Stimulated activated CD8-positive, alpha-beta memory T cell treated with anti-CD3 and anti-CD28 coated beads, Interleukin-2, amount 100 ng/mL, for 1 hour (primary cell): ENCODE results near the gene IL31.

ENCODE experiments used
- DNase-seq, 2 donors: peaks; one replicate each; pipeline ENCODE4 v3.0.0-alpha.2; 2020; ENCODE audit warnings: low read depth in 2 of 2

IL31 gene

DNA sequence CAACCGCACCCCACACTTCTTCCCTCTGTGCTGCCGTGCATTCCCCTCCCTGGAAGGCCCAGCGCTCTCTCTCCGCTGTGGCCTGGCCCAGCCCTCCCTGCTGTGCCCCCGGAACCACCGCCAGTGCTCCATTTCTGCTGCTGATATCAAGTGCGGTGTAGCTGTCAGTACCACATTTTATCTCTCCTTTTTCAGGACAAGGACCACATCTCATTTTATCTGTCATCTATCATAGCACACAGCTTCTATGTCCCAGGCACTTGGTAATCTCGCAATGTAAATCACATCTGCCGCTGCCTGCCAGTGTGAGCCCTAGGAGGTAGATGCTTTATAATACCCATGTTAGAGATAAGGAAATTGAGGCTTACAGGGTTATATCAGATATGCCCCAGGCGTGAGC lies 18.3 kb downstream of the IL31 start:
- no peak for DNase-seq

- DNase-seq = no peak
Measured at GRCh38 chr12:122152754-122153153, 21.3 kb downstream of the IL31 start.

- no peak for DNase-seq
Measured at GRCh38 chr12:122150127-122150681, 23.8 kb downstream of the IL31 start.

DNA sequence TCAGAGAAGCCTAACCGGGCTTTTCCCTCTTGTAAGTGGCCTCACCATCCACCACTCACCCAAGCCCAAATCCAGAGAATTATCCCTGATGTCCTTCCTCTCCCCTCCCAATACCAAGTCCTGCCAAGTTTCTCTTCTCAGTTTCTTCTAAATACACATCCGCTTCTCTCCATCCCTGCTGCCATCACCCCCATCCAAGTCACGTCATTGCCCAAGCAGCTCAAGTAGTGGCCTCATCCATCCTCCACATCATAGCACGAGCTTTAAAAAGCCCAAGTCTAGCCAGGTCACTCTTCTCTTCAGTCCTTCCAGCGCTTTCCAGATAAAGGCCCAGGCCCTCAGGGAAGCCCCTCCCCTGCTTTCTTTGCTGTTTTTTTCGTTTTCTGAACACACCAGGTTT lies 25.4 kb downstream of the IL31 start:
- DNase-seq = no peak

GRCh38 chr12:122147514-122148290 lies 26.3 kb downstream of the IL31 start:
- no peak for DNase-seq

DNA sequence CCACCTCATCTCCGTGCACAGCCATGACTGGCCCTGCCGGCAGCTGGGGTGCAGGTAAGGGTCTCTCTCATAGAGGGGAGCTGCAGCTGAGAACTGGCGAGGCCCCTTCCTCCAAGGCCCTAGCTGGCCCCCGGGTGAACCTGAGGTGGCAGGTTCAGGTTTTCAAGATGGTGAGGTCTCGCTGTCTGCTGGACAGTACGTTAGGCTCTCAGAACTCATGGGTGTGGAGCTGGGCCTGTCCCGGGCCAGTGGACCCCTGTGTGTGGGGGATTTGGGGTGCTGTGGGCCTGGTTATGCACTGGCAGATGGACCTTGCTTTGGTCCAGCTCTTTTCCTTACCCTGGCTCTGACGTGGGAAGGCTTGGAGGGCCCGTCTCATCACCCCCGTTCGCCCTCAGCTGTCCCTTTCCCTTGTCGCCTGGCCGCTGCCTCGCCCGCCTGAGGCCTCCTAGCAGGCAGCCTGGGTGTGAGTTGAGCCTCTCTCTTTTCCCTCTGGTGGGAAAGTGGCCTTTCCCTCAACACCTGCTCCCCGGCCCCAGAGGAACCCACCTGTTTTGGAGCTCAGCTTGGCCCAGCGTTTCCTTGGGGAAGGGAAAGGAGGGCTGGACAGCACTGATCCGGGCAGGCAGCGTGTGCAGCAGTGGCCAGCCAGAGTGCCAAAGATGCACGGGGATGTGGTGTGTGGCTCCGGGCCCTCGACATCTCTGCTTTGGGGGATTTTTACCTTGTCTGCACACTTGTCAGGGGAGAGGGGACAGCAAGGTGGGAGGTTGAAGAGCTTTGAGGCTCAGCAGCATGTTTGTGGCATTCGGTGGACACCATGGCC lies 28.3 kb downstream of the IL31 start:
- no peak for DNase-seq

DNA sequence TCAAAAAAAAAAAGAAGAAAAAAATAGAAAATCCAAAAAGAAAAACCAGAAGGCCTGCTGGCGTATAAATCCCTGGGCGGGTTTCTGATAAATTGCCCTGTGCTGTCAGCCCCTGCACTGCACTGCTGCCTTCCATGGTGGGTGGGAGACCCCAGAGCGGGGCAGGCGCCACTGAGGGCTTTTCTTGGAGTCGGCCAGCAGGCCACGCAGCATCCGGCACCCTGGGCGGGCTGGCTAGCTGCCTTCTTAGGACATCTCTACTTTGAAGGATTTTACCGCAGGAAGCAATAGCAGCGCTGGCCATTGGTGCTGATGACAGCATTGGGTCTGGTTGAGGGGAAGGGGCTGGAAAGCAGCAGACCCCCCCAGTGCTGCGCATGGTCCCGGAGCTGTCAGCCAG lies 29.1 kb downstream of the IL31 start:
- DNase-seq = no peak

DNA sequence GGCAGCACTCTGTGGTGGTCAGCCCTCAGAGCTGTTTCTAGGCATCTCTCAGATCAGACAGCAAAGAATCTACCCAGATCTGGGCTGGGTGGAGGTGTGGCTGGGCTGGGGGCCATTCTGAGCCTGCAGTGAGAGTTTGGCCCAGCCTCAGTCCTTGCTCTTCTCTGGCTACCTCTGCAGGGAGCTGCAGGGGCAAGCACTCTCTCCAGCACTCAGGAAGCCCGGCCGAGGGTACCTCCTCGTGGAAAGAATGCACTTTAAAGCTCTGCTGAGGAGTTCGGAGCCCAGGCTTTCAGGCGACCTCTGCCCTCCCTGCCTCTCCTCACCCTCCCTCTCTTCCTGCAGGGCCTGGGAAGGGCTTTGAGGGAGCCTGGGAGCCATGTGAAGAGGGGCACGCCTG lies 31.2 kb downstream of the IL31 start:
- no peak for DNase-seq

GRCh38 chr12:122141911-122142725 lies 31.9 kb downstream of the IL31 start:
- DNase-seq = no peak

- no peak for DNase-seq
Measured at GRCh38 chr12:122140467-122141257, 33.4 kb downstream of the IL31 start.

DNA sequence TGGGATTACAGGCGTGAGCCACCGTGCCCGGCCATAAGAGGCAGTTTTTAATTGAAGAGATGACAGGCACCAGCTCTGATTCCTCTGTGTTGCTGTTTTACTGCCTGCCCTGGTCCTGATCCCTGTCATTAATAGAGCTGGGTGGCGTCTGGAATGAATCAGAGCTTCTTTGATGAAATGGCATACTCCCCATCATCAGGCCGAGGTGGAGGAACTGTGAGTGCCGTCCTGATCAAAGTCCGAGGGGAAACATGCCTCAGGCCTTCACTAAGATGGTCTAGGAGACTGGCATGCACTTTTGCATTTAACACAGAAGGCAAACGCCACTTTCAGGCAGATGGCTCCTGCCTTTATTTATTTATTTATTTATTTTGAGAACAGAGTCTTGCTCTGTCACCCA lies 34.1 kb downstream of the IL31 start:
- no peak for DNase-seq

DNA sequence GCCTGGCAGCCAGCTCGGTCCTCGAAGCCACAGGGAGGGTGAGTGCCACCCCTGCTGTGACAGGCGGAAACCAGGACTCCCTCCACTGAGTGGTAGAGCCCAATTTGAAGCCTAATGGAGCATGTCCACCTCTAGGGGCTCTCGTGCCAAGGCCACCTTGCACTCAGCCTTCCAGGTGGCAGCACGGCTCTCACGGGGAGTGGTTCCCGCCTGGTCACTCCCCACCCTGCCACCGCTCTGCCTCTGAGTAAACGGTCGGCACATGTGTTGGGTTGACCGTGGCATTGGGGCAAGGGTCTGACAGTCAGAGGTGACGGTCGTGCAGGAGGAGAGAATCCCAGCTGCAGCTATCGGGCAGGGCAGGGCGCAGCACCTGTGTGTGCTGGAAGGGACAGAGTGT lies 34.8 kb downstream of the IL31 start:
- DNase-seq = no peak

- DNase-seq = no peak
Measured at GRCh38 chr12:122138616-122139015, 35.4 kb downstream of the IL31 start.

GRCh38 chr12:122138181-122138580 lies 35.8 kb downstream of the IL31 start:
- DNase-seq = no peak

DNA sequence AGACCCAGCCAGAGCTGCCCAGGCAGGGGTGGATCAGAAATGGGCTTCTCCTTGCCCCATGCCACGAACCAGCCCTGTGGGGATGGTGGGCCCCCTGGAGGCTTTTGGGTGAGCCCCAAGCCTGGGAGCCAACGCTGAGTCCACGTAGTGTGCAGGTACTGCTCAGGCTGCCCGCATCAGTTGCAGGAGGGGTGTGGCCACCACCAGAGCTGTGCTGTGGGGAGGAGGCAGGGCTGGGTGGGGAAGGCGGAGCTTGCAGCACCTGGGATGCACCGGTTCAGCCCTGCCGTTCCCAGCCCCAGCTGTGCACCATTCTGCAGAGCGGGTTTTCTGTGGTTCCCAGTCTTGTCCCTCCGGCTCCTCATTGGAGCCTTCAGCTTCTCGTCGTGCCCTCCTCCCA lies 36.3 kb downstream of the IL31 start:
- DNase-seq = no peak

- DNase-seq = no peak
Measured at GRCh38 chr12:122137229-122137628, 36.8 kb downstream of the IL31 start.

- DNase-seq = no peak
Measured at GRCh38 chr12:122135437-122136031, 38.5 kb downstream of the IL31 start.

DNA sequence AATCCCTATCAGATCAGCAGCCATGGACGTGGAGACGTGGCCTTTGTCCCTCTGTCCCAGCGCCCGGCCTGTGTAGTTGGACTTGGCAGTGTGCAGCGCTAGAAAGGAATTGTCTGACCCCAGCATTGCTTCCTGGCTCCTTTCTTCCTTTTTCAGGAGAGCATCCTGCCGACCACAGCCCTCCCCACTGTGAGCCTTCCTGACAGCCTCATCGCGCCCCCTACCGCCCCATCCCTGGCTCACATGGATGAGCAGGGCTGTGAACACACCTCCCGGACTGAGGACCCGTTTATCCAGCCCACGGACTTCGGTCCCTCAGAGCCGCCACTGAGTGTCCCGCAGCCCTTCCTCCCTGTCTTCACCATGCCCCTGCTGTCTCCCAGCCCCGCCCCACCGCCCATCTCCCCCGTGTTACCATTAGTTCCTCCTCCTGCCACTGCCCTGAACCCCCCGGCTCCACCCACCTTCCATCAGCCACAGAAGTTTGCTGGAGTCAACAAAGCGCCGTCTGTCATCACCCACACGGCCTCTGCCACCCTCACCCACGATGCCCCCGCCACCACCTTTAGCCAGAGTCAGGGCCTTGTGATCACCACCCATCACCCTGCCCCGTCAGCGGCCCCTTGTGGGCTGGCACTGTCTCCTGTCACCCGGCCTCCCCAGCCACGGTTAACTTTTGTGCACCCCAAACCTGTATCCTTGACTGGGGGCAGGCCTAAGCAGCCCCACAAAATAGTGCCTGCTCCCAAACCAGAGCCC lies 40.6 kb downstream of the IL31 start:
- DNase-seq = no peak

DNA sequence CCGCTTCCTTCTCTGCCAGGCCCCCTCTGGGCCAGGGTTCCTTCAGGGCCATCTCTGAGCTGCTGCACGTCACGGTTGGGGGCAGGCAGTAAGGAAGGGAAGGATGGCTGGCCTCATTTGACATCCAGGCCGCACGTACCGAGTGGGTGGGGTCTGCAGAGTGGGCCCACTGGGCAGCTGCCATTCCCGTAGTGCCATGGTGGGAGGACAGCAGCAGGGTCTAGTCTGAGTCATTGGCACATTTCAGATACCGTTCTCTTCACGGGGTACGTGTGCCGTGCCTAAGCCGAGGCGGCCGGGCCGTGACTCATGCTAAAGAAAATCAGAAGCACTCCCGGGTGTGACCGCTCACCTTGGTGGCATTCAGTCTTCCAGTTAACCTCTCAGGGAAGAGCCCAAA lies 43.9 kb downstream of the IL31 start:
- no peak for DNase-seq

- no peak for DNase-seq
Measured at GRCh38 chr12:122129131-122129530, 44.9 kb downstream of the IL31 start.
